ENCODE measurements around the gene TP53I13. TPM values are rescaled to one million over a fixed set of nuclear protein-coding genes. Genes with fewer than 3 reads are reported as not detected.
A peak's percentile ranks its signal among the peaks of the same experiment; 100 is the strongest.

Gene TP53I13
- total and polyA plus RNA-seq, 2 of the 13 experiments (the other 11 are each of a cell fraction or from before 2014, with no cell fraction given): 16.9 to 25.7 TPM

- TF ChIP-seq SETDB1 (CRISPR knock-in tag; IDR thresholded peaks at IDR 0.05; ENCODE audit: borderline replicate concordance) (no peak), RBFOX2 (IDR thresholded peaks at IDR 0.05; ENCODE audit: low read depth, low read length) (peak; percentile 66), ZNF281 (CRISPR knock-in tag; IDR thresholded peaks at IDR 0.05; ENCODE audit: borderline replicate concordance) (0 out of 2 replicates have a peak, but pooled peaks have one; percentile 11), ZSCAN21 (CRISPR knock-in tag; IDR thresholded peaks at IDR 0.05; ENCODE audit: borderline replicate concordance) (peak; percentile 18; the same call in 1 of the 2 replicates), ZNF18 (CRISPR knock-in tag; IDR thresholded peaks at IDR 0.05; ENCODE audit: insufficient replicate concordance) (no peak), ZNF713 (CRISPR knock-in tag; IDR thresholded peaks at IDR 0.05) (no peak), BATF2 (CRISPR knock-in tag; IDR thresholded peaks at IDR 0.05) (peak; percentile 14; the same call in 1 of the 2 replicates), ZNF513 (CRISPR knock-in tag; conservative IDR thresholded peaks at IDR 0.05) (0 out of 2 replicates have a peak, but pooled peaks have one; percentile 62), ZNF747 (CRISPR knock-in tag; IDR thresholded peaks at IDR 0.05; ENCODE audit: borderline replicate concordance) (no peak), ZNF501 (CRISPR knock-in tag; IDR thresholded peaks at IDR 0.05) (peak; percentile 76), ZNF772 (CRISPR knock-in tag; IDR thresholded peaks at IDR 0.05) (0 out of 2 replicates have a peak, but pooled peaks have one; percentile 15), ZNF441 (CRISPR knock-in tag; IDR thresholded peaks at IDR 0.05; ENCODE audit: borderline replicate concordance) (no peak), HMGXB4 (CRISPR knock-in tag; IDR thresholded peaks at IDR 0.05; ENCODE audit: borderline replicate concordance in 1 of 2, low read depth in 1 of 2) (peak in 1 of 2 experiments; percentile 79; a peak in 2 of 4 replicates), ZBTB2 (CRISPR knock-in tag; IDR thresholded peaks at IDR 0.05; ENCODE audit: low read depth) (0 out of 2 replicates have a peak, but pooled peaks have one; percentile 67)
Measured at GRCh38 chr17:29566473-29567303, 1.8 kb upstream of the TP53I13 start, which contains the start of gene ABHD15 (continued).

All from HepG2 (cell line).